HepG2 (cell line): Measurements from ENCODE around the gene ANKRD13C. TPM values are rescaled to one million over a fixed set of nuclear protein-coding genes. Genes with fewer than 3 reads are reported as not detected.

Source experiments
- ATAC-seq: fragments of 200-7000 bp; cut with Tn5 transposase; 3 replicates; pipeline ENCODE4 v1.9.1; 2020; ENCODE audit warnings: mild to moderate bottlenecking, moderate library complexity
- BruUV-seq: library from RNA; stranded (reverse); fragments of 400-500 nt; replicated peaks from 2 replicates; lab custom pipeline; 2021; lab: Mats Ljungman, UMichigan
- CTCF ChIA-PET: fragments of 300-600 bp; formaldehyde crosslinking; extraction: SDS; loops from one replicate; lab custom pipeline; 2021; ENCODE audit warnings: low total read pairs, inconsistent platforms, low intra/inter-chr PET ratio; lab: Yijun Ruan, JAX
- POLR2A ChIA-PET: fragments of 350-600 bp; sonication (Branson Sonifier 250); formaldehyde crosslinking; loops from one replicate; lab custom pipeline; 2020; ENCODE audit warnings: antibody characterized with exemption, inconsistent platforms; lab: Yijun Ruan, JAX
- DNase-seq: peaks from one replicate; pipeline ENCODE4 v3.0.0-alpha.2; 2015; ENCODE audit warnings: low spot score
- FAIRE-seq: peaks from 3 replicates; lab custom pipeline; 2011; peaks lifted over from hg19 to GRCh38; lab: Jason Lieb, UNC
- H2AFZ ChIP-seq: one replicate; pipeline ENCODE4 v1.6.1; 2011; ENCODE audit warnings: low read length, inconsistent platforms
- H3K27ac ChIP-seq: fragments of 300-600 bp; 3 replicates; pipeline ENCODE4 v1.8.0; 2011; ENCODE audit warnings: mixed run types, mild to moderate bottlenecking, mixed read lengths, low read length, inconsistent platforms; ENCODE audit not compliant: insufficient read depth; ENCODE audit errors: extremely low read length
- H3K27me3 ChIP-seq, 2 experiments: fragments of 200-600 bp in 1 of 2; 2 replicates in 1 of 2; 3 replicates in 1 of 2; pipeline versions ENCODE4 v1.6.0 to v1.8.0; 2011; ENCODE audit warnings: low read length in 2 of 2, mild to moderate bottlenecking in 2 of 2, moderate library complexity in 2 of 2, inconsistent platforms in 1 of 2; ENCODE audit not compliant: insufficient read depth in 2 of 2, control insufficient read depth in 1 of 2
- H3K36me3 ChIP-seq, 2 experiments: fragments of 200-600 bp in 1 of 2; replicated peaks in 1 of 2; 2 replicates in 1 of 2; 3 replicates in 1 of 2; pipeline versions ENCODE4 v1.5.1 to v1.8.0; 2011; ENCODE audit warnings: low read length in 2 of 2, inconsistent platforms in 1 of 2; ENCODE audit not compliant: insufficient read depth in 2 of 2, control insufficient read depth in 1 of 2
- H3K4me1 ChIP-seq: 2 replicates; pipeline ENCODE4 v1.5.1; 2012; ENCODE audit warnings: low read length, inconsistent platforms; ENCODE audit not compliant: insufficient read depth
- H3K4me2 ChIP-seq: 2 replicates; pipeline ENCODE4 v1.6.0; 2011; ENCODE audit warnings: low read depth, low read length, inconsistent platforms
- H3K4me3 ChIP-seq, 3 experiments: fragments of 200-600 bp in 1 of 3; sonication (generic), shearing (Covaris generic) in 1 of 3; replicated peaks in 1 of 3; 2 replicates each; pipeline ENCODE4 v1.5.1; 2011 to 2016; ENCODE audit warnings: low read length in 3 of 3, inconsistent platforms in 2 of 3, low read depth in 2 of 3, mild to moderate bottlenecking in 2 of 3, control low read depth in 1 of 3, mixed read lengths in 1 of 3; ENCODE audit not compliant: insufficient read depth in 1 of 3
- H3K79me2 ChIP-seq: one replicate; pipeline ENCODE4 v1.6.1; 2011; ENCODE audit warnings: low read length, inconsistent platforms; ENCODE audit not compliant: insufficient read depth
- H3K9ac ChIP-seq: 2 replicates; pipeline ENCODE4 v1.6.0; 2011; ENCODE audit warnings: mild to moderate bottlenecking, low read depth, low read length, inconsistent platforms; ENCODE audit not compliant: insufficient read depth
- H3K9me3 ChIP-seq: 2 replicates; pipeline ENCODE4 v1.5.1; 2012; ENCODE audit warnings: mild to moderate bottlenecking, low read length
- H4K20me1 ChIP-seq: 2 replicates; pipeline ENCODE4 v1.6.0; 2011; ENCODE audit warnings: inconsistent platforms, mild to moderate bottlenecking, low read length, moderate library complexity; ENCODE audit not compliant: insufficient read depth
- ELF3 ChIP-seq: IDR thresholded peaks from 2 replicates; pipeline ENCODE4 v1.6.1; 2016; ENCODE audit warnings: missing genetic modification reagents, missing compliant biosample characterization
- MAFF ChIP-seq: IDR thresholded peaks from 2 replicates; pipeline ENCODE4 v1.6.1; 2011; ENCODE audit warnings: low read depth, low read length, improper control_type of control experiment
- MAFK ChIP-seq, 2 experiments: IDR thresholded peaks in 1 of 2; conservative IDR thresholded peaks in 1 of 2; 2 replicates each; pipeline ENCODE4 v1.6.1; 2011; ENCODE audit warnings: improper control_type of control experiment in 2 of 2, low read length in 2 of 2
- MTA3 ChIP-seq: sonication (generic); formaldehyde crosslinking; IDR thresholded peaks from 2 replicates; pipeline ENCODE4 v1.4.0; 2020; ENCODE audit warnings: missing genetic modification reagents
- NRL ChIP-seq: sonication (generic); formaldehyde crosslinking; IDR thresholded peaks from 2 replicates; pipeline ENCODE4 v1.5.0; 2020; ENCODE audit warnings: missing genetic modification reagents, mild to moderate bottlenecking, moderate library complexity, borderline replicate concordance
- RCOR2 ChIP-seq: IDR thresholded peaks from 2 replicates; pipeline ENCODE4 v1.6.1; 2016; ENCODE audit warnings: missing biosample characterization, missing genetic modification reagents
- TGIF2 ChIP-seq: IDR thresholded peaks from 2 replicates; pipeline ENCODE4 v1.6.1; 2016; ENCODE audit warnings: control low read depth, missing compliant biosample characterization
- THAP8 ChIP-seq: sonication (generic); formaldehyde crosslinking; IDR thresholded peaks from 2 replicates; pipeline ENCODE4 v1.5.1; 2020; ENCODE audit warnings: missing genetic modification reagents, mild to moderate bottlenecking, borderline replicate concordance
- ZFP62 ChIP-seq: sonication (generic); formaldehyde crosslinking; IDR thresholded peaks from 2 replicates; pipeline ENCODE4 v1.4.0; 2020; ENCODE audit warnings: missing genetic modification reagents
- ZNF549 ChIP-seq: sonication (generic); formaldehyde crosslinking; IDR thresholded peaks from 2 replicates; pipeline ENCODE4 v1.5.0; 2020; ENCODE audit warnings: missing genetic modification reagents
- WGBS: methylation state at CpG from one replicate; pipeline ENCODE4 v1.1.6; 2017; ENCODE audit warnings: low lambda C conversion rate; 5-methylcytosine and 5-hydroxymethylcytosine counted together
- in situ Hi-C: cut with HindIII; loops from 2 replicates; pipeline ENCODE4 v1.10.0; 2017; ENCODE audit warnings: low pct_unique_long_range_greater_than_20kb; ENCODE audit not compliant: extremely low pct_ligation_motif_present
- intact Hi-C: fragments of 100-400 bp; cut with micrococcal nuclease; formaldehyde crosslinking; loops from one replicate; pipeline ENCODE4 v1.10.0; 2022; ENCODE audit not compliant: unreplicated experiment
- polyA plus RNA-seq, 8 experiments: library from polyadenylated mRNA; depleted of rRNA in 3 of 8; stranded (reverse) in 7 of 8; unstranded in 1 of 8; fragments of >200 nt; fragmentation: Illumina TruSeq in 4 of 8; extraction: Trizol in 4 of 8; gene quantifications; 2 replicates each; pipeline versions ENCODE4 v1.2.1 to v1.2.3, GENCODE V29; 2011 to 2016; ENCODE audit warnings: low read depth in 4 of 8, missing spikeins in 1 of 8, mixed read lengths in 1 of 8; ENCODE audit not compliant: insufficient read depth in 1 of 8
- total RNA-seq, 5 experiments: library from RNA; depleted of rRNA; stranded (reverse); fragments of >200 nt; fragmentation: Illumina TruSeq; extraction: Trizol; gene quantifications; 2 replicates each; pipeline ENCODE4 v1.2.3, GENCODE V29; 2016; ENCODE audit warnings: low read depth in 1 of 5

ANKRD13C gene
- total and polyA plus RNA-seq, 2 of the 13 experiments (the other 11 are each of a cell fraction or from before 2014, with no cell fraction given), result 6.2 to 17.6 TPM

- no peak overlapping the region for H2AFZ ChIP-seq
- no peaks in the 10 kb centered on the region for H3K4me1 ChIP-seq
- no peaks in the 10 kb centered on the region for H4K20me1 ChIP-seq
- TF ChIP-seq MAFK (conservative IDR thresholded peaks at IDR 0.05 in 1 of 2, IDR thresholded peaks at IDR 0.05 in 1 of 2; ENCODE audit: low read length in 2 of 2) (peak; percentile 51 to 61), ELF3 (CRISPR knock-in tag) (no peak), MAFF (peak; percentile 42; the same call in 1 of the 2 replicates), TGIF2 (CRISPR knock-in tag) (no peak)
- ATAC-seq (no peak), DNase-seq (no peak), FAIRE-seq (no peak)
- no peak overlapping the region for H3K4me3 ChIP-seq
- in situ Hi-C loops (no loop called here), intact Hi-C loops (no loop called here)
- POLR2A ChIA-PET, result no interaction called here
- no peaks in the 10 kb centered on the region for H3K79me2 ChIP-seq
- H3K9ac ChIP-seq, result no peak overlapping the region
- CTCF ChIA-PET, result no interaction called here
- 83% methylated on average over 3 of the region's 3 CpGs for WGBS
- H3K36me3 ChIP-seq, result no peaks in the 10 kb centered on the region
- no peaks in the 10 kb centered on the region for H3K27me3 ChIP-seq
- no peaks in the 10 kb centered on the region for H3K9me3 ChIP-seq
- BruUV-seq, result no TSS peak
- H3K4me2 ChIP-seq, result no peak overlapping the region
- no peak overlapping the region for H3K27ac ChIP-seq
Observed at GRCh38 chr1:70361727-70362398, 7.3 kb upstream of the ANKRD13C start.

DNA sequence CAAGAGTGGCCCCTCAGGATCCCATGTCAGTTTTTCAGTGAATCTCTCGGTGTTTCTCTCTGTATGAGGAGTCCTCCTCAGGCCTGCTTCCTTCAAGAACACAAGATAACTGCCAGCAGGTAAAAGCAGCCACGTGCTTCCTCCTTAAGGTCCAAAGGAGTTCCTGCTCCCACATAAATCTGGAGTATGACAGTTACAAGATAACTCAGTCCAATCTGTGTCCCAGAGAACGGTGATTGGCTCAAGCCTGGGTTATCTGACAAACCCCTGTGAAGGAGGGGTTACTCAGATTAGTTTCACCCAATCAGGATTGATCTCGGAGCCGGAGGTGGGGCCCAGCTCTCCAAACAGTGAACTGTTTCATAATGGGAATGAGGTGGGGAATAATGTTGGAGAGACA, 5.8 kb upstream of the ANKRD13C start:
- H3K4me2 ChIP-seq, result no peak overlapping the region
- no peak for DNase-seq
- H3K9me3 ChIP-seq, result no peaks in the 10 kb centered on the region
- no peak overlapping the region for H2AFZ ChIP-seq
- POLR2A ChIA-PET, result no interaction called here
- peak; percentile 37; the same call in 1 of the 3 replicates for ATAC-seq
- TF ChIP-seq ZFP62, result no peak
- TF ChIP-seq MTA3, result no peak
- TF ChIP-seq ZNF549 (CRISPR knock-in tag), result no peak
- no peak for TF ChIP-seq THAP8 (CRISPR knock-in tag)
- no peak for TF ChIP-seq RCOR2 (CRISPR knock-in tag)
- no peak for TF ChIP-seq NRL
- TF ChIP-seq, all 625 proteins: peak for 0
- no TSS peak for BruUV-seq
- peaks cover 12% of the 10 kb centered on the region for H3K4me1 ChIP-seq
- intact Hi-C loops (no loop called here), in situ Hi-C loops (no loop called here)
- H3K27me3 ChIP-seq, result no peaks in the 10 kb centered on the region
- no peak overlapping the region for H3K27ac ChIP-seq
- H3K4me3 ChIP-seq, result no peak overlapping the region
- H3K36me3 ChIP-seq, result no peaks in the 10 kb centered on the region
- CTCF ChIA-PET, result no interaction called here
- no peak overlapping the region for H3K9ac ChIP-seq
- 80% methylated on average over 4 of the region's 5 CpGs for WGBS
- no peak for FAIRE-seq
- H4K20me1 ChIP-seq, result no peaks in the 10 kb centered on the region
- no peaks in the 10 kb centered on the region for H3K79me2 ChIP-seq
